Fibroblast of villous mesenchyme (primary cell): Measurements from ENCODE around the gene HTR6. TPM values are rescaled to one million over a fixed set of nuclear protein-coding genes. Genes with fewer than 3 reads are reported as not detected.

Experiments used
- DNase-seq: peaks from one replicate; pipeline ENCODE4 v3.0.0-alpha.2; 2010; ENCODE audit warnings: low read depth
- H3K4me3 ChIP-seq: 2 replicates; pipeline ENCODE4 v1.5.1; 2011; ENCODE audit warnings: low read depth, mild to moderate bottlenecking, low read length
- CTCF ChIP-seq: IDR thresholded peaks from 2 replicates; pipeline ENCODE4 v1.5.1; 2012; ENCODE audit warnings: low read depth, mild to moderate bottlenecking, low read length; ENCODE audit not compliant: insufficient read depth
- total RNA-seq: library from RNA; depleted of rRNA; stranded (reverse); fragments of >200 nt; gene quantifications from 2 replicates; pipeline ENCODE4 v1.2.3, GENCODE V29; 2012

Gene HTR6
- total RNA-seq, 1 donor, result not detected

- no peak for TF ChIP-seq CTCF
- H3K4me3 ChIP-seq, result no peak overlapping the region
- no peak for DNase-seq
These were observed 25.7 kb downstream of the HTR6 start for GRCh38 chr1:19690342-19690741.

- H3K4me3 ChIP-seq, result no peak overlapping the region
- DNase-seq, result no peak
- TF ChIP-seq CTCF, result no peak
These were observed 29.6 kb downstream of the HTR6 start for GRCh38 chr1:19694298-19694697.

- no peak for TF ChIP-seq CTCF
- no peak overlapping the region for H3K4me3 ChIP-seq
- DNase-seq, result no peak
These were observed 31.1 kb downstream of the HTR6 start for GRCh38 chr1:19695772-19696171.

- no peak overlapping the region for H3K4me3 ChIP-seq
- no peak for TF ChIP-seq CTCF
These were observed 32.1 kb downstream of the HTR6 start for GRCh38 chr1:19696820-19697219.

GRCh38 chr1:19698181-19698580 lies 33.5 kb downstream of the HTR6 start:
- TF ChIP-seq CTCF, result no peak
- H3K4me3 ChIP-seq, result no peak overlapping the region
- no peak for DNase-seq

More at GRCh38 chr1:19696820-19697219, 32.1 kb downstream of the HTR6 start:
- DNase-seq, result no peak

- H3K4me3 ChIP-seq, result no peak overlapping the region
- TF ChIP-seq CTCF, result no peak
- DNase-seq, result no peak
These were observed 35.6 kb downstream of the HTR6 start for GRCh38 chr1:19700079-19700777.

- no peak for TF ChIP-seq CTCF
- H3K4me3 ChIP-seq, result no peak overlapping the region
- DNase-seq, result no peak
These were observed 38.6 kb downstream of the HTR6 start for GRCh38 chr1:19703280-19703679.
